Measurements from ENCODE around the gene SRCAP.

The SRCAP gene

DNA sequence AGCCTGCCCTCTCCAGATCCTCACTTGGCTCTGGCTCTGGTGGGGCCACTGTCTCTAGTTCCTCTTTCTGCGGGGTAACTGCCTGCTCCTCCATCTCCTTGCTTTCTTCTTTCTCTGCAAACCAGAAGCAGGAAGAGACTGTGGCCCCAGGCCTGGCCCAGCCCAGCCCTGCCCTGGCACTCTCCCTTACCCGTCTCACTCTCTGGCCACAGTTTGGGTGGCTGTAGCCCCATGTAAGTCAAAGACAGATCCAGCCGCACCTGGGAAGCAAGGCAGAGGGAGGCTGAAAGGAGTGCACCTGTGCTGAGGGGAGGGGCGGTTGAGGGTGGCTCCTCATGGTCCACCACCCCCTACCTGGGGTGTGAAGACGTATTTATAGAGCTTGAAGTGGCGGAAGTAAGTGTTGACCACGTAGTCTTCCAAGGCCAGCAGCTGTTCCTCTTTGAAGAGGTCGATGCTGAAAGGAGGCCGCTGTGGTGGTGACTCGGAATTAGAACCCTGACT, 60.1 kb downstream of the SRCAP start:
- Mint-ChIP-seq H3K4me1 (peaks cover 23% of the 10 kb centered on the region), H3K27ac (no peak overlapping the region), H3K4me3 (peak overlapping the region; percentile 88 to 98 (median 97)), H3K27me3 (ENCODE audit: low read depth) (no peaks in the 10 kb centered on the region), H3K36me3 (ENCODE audit: low read depth) (peaks cover 29% of the 10 kb centered on the region), H3K9me3 (no peaks in the 10 kb centered on the region)
- TF ChIP-seq, protein P1, sequence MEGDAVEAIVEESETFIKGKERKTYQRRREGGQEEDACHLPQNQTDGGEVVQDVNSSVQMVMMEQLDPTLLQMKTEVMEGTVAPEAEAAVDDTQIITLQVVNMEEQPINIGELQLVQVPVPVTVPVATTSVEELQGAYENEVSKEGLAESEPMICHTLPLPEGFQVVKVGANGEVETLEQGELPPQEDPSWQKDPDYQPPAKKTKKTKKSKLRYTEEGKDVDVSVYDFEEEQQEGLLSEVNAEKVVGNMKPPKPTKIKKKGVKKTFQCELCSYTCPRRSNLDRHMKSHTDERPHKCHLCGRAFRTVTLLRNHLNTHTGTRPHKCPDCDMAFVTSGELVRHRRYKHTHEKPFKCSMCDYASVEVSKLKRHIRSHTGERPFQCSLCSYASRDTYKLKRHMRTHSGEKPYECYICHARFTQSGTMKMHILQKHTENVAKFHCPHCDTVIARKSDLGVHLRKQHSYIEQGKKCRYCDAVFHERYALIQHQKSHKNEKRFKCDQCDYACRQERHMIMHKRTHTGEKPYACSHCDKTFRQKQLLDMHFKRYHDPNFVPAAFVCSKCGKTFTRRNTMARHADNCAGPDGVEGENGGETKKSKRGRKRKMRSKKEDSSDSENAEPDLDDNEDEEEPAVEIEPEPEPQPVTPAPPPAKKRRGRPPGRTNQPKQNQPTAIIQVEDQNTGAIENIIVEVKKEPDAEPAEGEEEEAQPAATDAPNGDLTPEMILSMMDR (IDR thresholded peaks at IDR 0.05; ENCODE audit: unreplicated experiment in 3 of 3), result no peak

DNA sequence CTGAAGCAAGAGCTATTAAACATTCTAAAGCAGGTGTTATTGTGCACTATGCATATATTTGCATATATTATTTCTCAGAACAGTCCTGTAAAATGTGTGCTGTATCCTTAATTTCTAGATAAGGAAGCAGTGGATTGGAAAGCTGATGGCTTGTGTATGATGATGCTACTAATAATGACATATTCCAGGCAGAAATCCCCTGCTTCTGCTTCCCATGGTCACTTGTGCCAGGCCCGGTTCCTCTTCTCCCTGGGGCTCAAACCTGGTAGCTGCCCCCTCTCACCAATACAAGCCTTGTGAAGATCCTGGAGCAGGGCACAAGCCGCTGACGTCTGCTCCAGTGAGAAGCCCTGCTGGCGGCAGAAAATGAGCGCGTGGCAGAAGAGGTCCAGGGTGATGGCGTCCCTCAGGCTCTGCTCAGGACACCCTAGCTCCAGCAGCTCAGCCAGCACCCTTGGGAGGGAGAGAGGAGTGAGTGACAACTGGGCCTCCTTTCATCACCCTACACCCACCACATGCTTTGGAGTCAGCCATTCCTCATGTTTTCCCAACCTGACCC, 61.1 kb downstream of the SRCAP start:
- Mint-ChIP-seq H3K4me1 (peaks cover 23% of the 10 kb centered on the region), H3K4me3 (peak overlapping the region; percentile 88 to 98 (median 97)), H3K9me3 (no peaks in the 10 kb centered on the region), H3K27ac (no peak overlapping the region), H3K36me3 (ENCODE audit: low read depth) (peaks cover 29% of the 10 kb centered on the region), H3K27me3 (ENCODE audit: low read depth) (no peaks in the 10 kb centered on the region)
- TF ChIP-seq, protein P1 (IDR thresholded peaks at IDR 0.05; ENCODE audit: unreplicated experiment in 3 of 3), result no peak

DNA sequence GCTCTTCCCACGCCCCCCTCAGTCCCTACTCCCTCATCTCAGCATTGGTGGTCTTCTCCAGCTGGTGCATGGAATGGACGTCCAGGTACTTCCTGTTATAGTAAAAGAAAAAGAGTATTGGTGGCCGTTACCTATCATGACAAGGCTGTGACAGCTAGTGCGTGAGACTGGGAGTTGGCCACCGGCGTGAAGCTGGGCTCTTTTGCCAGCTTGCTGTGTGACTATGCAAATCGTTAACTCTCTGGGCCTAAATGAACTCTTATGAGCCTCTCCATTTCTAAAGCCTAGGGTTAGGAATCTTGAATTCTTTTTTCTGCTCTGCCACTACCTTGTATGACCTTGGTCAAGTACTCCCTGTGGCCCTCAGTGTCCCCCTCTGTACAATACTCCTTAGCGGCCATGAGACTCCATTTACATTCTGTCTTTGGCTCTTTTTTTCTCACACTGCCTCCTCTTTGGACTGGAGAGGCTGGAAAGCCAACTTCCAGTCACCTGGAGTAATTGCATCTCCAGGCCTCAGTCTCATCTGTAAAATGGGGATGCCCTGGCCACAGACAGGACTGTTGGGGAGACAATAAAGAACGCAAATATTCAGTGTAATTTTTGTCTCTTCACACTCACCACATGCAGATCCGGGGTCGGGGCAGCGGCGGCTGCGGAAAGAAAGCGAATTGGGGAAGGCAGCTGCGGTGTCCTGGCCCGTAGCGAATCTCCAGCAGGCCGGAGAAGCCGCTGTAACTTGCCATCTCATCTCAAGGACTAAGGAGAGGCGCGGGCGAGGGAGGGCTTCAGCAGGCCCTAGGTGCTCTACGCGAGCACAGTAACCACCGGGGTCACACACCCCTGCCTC, 61.8 kb downstream of the SRCAP start:
- H3K4me1 Mint-ChIP-seq, result peaks cover 23% of the 10 kb centered on the region
- TF ChIP-seq, protein P1 (IDR thresholded peaks at IDR 0.05; ENCODE audit: unreplicated experiment in 3 of 3), result no peak
- H3K36me3 Mint-ChIP-seq (ENCODE audit: low read depth), result peaks cover 33% of the 10 kb centered on the region
- no peaks in the 10 kb centered on the region for H3K9me3 Mint-ChIP-seq
- peak overlapping the region; percentile 88 to 98 (median 97) for H3K4me3 Mint-ChIP-seq
- H3K27me3 Mint-ChIP-seq (ENCODE audit: low read depth), result no peaks in the 10 kb centered on the region
- H3K27ac Mint-ChIP-seq, result peak overlapping the region in 2 of 3 experiments; percentile 54 to 86

DNA sequence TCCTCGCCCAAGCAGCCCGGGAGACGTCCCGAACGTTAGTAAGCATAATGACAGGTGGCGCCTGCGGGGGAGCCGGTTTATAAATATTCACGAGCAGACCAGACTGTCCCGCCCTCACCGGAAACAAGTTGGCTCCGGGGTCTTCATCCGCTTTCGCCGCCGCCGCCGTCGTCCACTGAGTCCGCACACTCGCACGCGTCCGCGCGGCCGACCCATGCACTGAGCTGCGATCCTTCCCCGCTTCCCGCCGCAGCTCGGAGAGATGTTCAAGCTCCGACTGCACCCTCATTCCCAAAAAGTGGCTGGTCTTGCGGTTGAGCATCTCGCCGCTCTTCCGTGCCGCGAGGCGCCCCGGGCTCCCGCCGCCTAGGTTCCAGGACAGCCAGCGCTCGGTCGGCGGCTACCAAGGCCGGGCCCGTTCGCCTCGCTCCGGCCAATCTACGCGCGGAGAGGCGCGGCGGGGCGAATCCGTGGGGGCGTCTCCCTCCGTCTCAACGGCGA, 62.5 kb downstream of the SRCAP start:
- peaks cover 23% of the 10 kb centered on the region for H3K4me1 Mint-ChIP-seq
- H3K36me3 Mint-ChIP-seq (ENCODE audit: low read depth), result peaks cover 35% of the 10 kb centered on the region
- peak overlapping the region; percentile 17 to 86 (median 77) for H3K27ac Mint-ChIP-seq
- no peaks in the 10 kb centered on the region for H3K9me3 Mint-ChIP-seq
- no peaks in the 10 kb centered on the region for H3K27me3 Mint-ChIP-seq (ENCODE audit: low read depth)
- TF ChIP-seq, protein P1 (IDR thresholded peaks at IDR 0.05; ENCODE audit: unreplicated experiment in 3 of 3), result no peak
- H3K4me3 Mint-ChIP-seq, result peak overlapping the region; percentile 88 to 98 (median 97)

GRCh38 chr16:30761928-30762902, 63.2 kb downstream of the SRCAP start, which contains the start of the genes CFAP119 and RNF40:
TSS of gene CFAP119 (minus strand) at chr16:30762062. CDS start at chr16:30761748, 314 bp downstream.
TSS of gene RNF40 (plus strand) at chr16:30762322. CDS start at chr16:30762546, 224 bp downstream.
- Mint-ChIP-seq H3K9me3 (no peaks in the 10 kb centered on the region), H3K4me1 (peaks cover 23% of the 10 kb centered on the region), H3K27me3 (ENCODE audit: low read depth) (no peaks in the 10 kb centered on the region), H3K4me3 (peak within 1 kb of the TSS; percentile 88 to 98 (median 97)), H3K36me3 (ENCODE audit: low read depth) (peaks cover 41% of the 10 kb centered on the region), H3K27ac (peak within 1 kb of the TSS; percentile 17 to 86 (median 85))
- TF ChIP-seq, protein P1 (IDR thresholded peaks at IDR 0.05; ENCODE audit: unreplicated experiment in 3 of 3), result no peak
